ENCODE data around the gene TRIP10. TPM values are rescaled to one million over a fixed set of nuclear protein-coding genes. Genes with fewer than 3 reads are reported as not detected.
"Not testable (repeated sequence)": the region's sequence is repeated elsewhere in the genome, so short reads cannot be mapped to it uniquely, and the experiment has no call there.

Gene TRIP10
- total and polyA plus RNA-seq, 2 of the 8 experiments (the other 6 are each of a cell fraction or from before 2014, with no cell fraction given) = 27.8 to 69.5 TPM

GRCh38 chr19:6708913-6709312, 30.6 kb upstream of the TRIP10 start:
- 97% methylated on average over 12 of the region's 12 CpGs; no CpG with 5 or more reads in 1 of the 2 experiments for WGBS, 2 experiments (ENCODE audit: extremely low coverage in 1 of 2, insufficient coverage in 1 of 2, insufficient read length in 1 of 2, insufficient replicate concordance in 2 of 2, low coverage in 1 of 2, low lambda C conversion rate in 2 of 2, missing lambda C conversion rate in 1 of 2)
- H2AFZ ChIP-seq (ENCODE audit: low read length); H3K4me3 ChIP-seq (ENCODE audit: extremely low read depth in 1 of 4, insufficient read depth in 2 of 4, low read depth in 3 of 4, low read length in 4 of 4); H2BK120ac ChIP-seq (replicated peaks; ENCODE audit: low read depth, low read length); DNase-seq (ENCODE audit: low read depth in 1 of 2, low spot score in 2 of 2); H2BK20ac ChIP-seq (ENCODE audit: low read length); H3K27ac ChIP-seq (ENCODE audit: low read depth, low read length); H3K36me3 ChIP-seq (ENCODE audit: control insufficient read depth in 2 of 4, insufficient read depth in 4 of 4, low read length in 3 of 4); POLR2A ChIA-PET (ENCODE audit: partially characterized antibody); H3K4me1 ChIP-seq (replicated peaks in 1 of 4; ENCODE audit: control insufficient read depth in 3 of 4, insufficient read depth in 4 of 4, low read length in 3 of 4); H2AK5ac ChIP-seq (ENCODE audit: low read depth, low read length); H3K4me2 ChIP-seq (ENCODE audit: insufficient read depth in 1 of 2, low read depth in 2 of 2, low read length in 2 of 2); H4K91ac ChIP-seq (replicated peaks; ENCODE audit: insufficient read length, low read length); H4K8ac ChIP-seq (ENCODE audit: extremely low read depth, insufficient read depth, low read length); H3K9ac ChIP-seq (replicated peaks in 1 of 4; ENCODE audit: extremely low read depth in 1 of 4, low read depth in 3 of 4, low read length in 3 of 4); H3K4ac ChIP-seq (replicated peaks; ENCODE audit: insufficient read length, low read depth, low read length); H3K56ac ChIP-seq (replicated peaks; ENCODE audit: insufficient read length, low read depth, low read length); H2BK15ac ChIP-seq (ENCODE audit: low read length); H3K79me2 ChIP-seq (ENCODE audit: control insufficient read depth in 1 of 2, insufficient read depth in 2 of 2, low read length in 2 of 2); H4K20me1 ChIP-seq (replicated peaks in 1 of 2; ENCODE audit: control insufficient read depth in 1 of 2, insufficient read depth in 2 of 2, low read length in 2 of 2); FAIRE-seq; H3K23me2 ChIP-seq (ENCODE audit: low read depth, low read length); H2BK5ac ChIP-seq (ENCODE audit: low read depth, low read length); H2BK12ac ChIP-seq (ENCODE audit: low read depth, low read length); H3K14ac ChIP-seq (ENCODE audit: insufficient read length); H4K5ac ChIP-seq (ENCODE audit: insufficient read length, low read depth, low read length); H3K18ac ChIP-seq (ENCODE audit: extremely low read depth, low read length); H3K9me3 ChIP-seq (ENCODE audit: insufficient read depth in 2 of 2, low read depth in 1 of 2, low read length in 1 of 2); H3K79me1 ChIP-seq (ENCODE audit: low read depth, low read length); H3K23ac ChIP-seq (ENCODE audit: insufficient read length): not testable (repeated sequence)
- CTCF ChIA-PET (ENCODE audit: partially characterized antibody) = interaction anchor here (1.4 kb wide), 1 partner anchor 39 kb away, joined by 3 read pairs; the partner anchor contains the start of gene TNFSF14
- H3K27me3 ChIP-seq (replicated peaks in 1 of 4; ENCODE audit: control insufficient read depth in 3 of 4, extremely low read depth in 1 of 4, insufficient read depth in 3 of 4, low read length in 3 of 4) = peaks cover 0 to 22% (median 18%) of the 10 kb centered on the region in 4 experiments; a peak in 6 of 7 replicates
